Epithelial cell of proximal tubule (primary cell): ENCODE measurements around the gene HPS1. TPM values are rescaled to one million over a fixed set of nuclear protein-coding genes. Genes with fewer than 3 reads are reported as not detected.

Experiments
- DNase-seq: peaks from one replicate; pipeline ENCODE4 v3.0.0-alpha.2; 2011; ENCODE audit warnings: low read depth
- H3K4me3 ChIP-seq: 2 replicates; pipeline ENCODE4 v1.5.1; 2011; ENCODE audit warnings: low read depth, mild to moderate bottlenecking, low read length
- CTCF ChIP-seq: conservative IDR thresholded peaks from 2 replicates; pipeline ENCODE4 v1.5.1; 2012; ENCODE audit warnings: low read depth, mild to moderate bottlenecking, low read length
- total RNA-seq: library from RNA; depleted of rRNA; stranded (reverse); fragments of >200 nt; gene quantifications from 2 replicates; pipeline ENCODE4 v1.2.3, GENCODE V29; 2015

The HPS1 gene
- total RNA-seq, 1 donor from 2014 or later: 29.2 TPM

- no peak for DNase-seq
- H3K4me3 ChIP-seq: no peak overlapping the region
- TF ChIP-seq CTCF: no peak
These were observed 35.0 kb downstream of the HPS1 start for GRCh38 chr10:98411768-98412167.

GRCh38 chr10:98411166-98411565 is 35.6 kb downstream of the HPS1 start:
- DNase-seq: no peak
- H3K4me3 ChIP-seq: no peak overlapping the region
- no peak for TF ChIP-seq CTCF

- no peak overlapping the region for H3K4me3 ChIP-seq
- no peak for TF ChIP-seq CTCF
- DNase-seq: no peak
These were observed 36.0 kb downstream of the HPS1 start for GRCh38 chr10:98410759-98411158.

GRCh38 chr10:98410135-98410743 is 36.5 kb downstream of the HPS1 start:
- H3K4me3 ChIP-seq: no peak overlapping the region
- no peak for TF ChIP-seq CTCF
- no peak for DNase-seq

- TF ChIP-seq CTCF: no peak
- H3K4me3 ChIP-seq: no peak overlapping the region
- DNase-seq: no peak
These were observed 37.9 kb downstream of the HPS1 start for GRCh38 chr10:98408799-98409198.

GRCh38 chr10:98407744-98408241 is 38.9 kb downstream of the HPS1 start:
- H3K4me3 ChIP-seq: no peak overlapping the region
- no peak for DNase-seq
- TF ChIP-seq CTCF: no peak

- no peak for TF ChIP-seq CTCF
These were observed 39.6 kb downstream of the HPS1 start for GRCh38 chr10:98407017-98407743.

More at GRCh38 chr10:98407017-98407743, 39.6 kb downstream of the HPS1 start:
- H3K4me3 ChIP-seq: no peak overlapping the region
- no peak for DNase-seq
